Keratinocyte (primary cell): Measurements from ENCODE around the gene RNF157. TPM values are rescaled to one million over a fixed set of nuclear protein-coding genes. Genes with fewer than 3 reads are reported as not detected.

Source experiments
- DNase-seq: peaks from one replicate; pipeline ENCODE4 v3.0.0-alpha.2; 2011; ENCODE audit warnings: low read depth, missing footprints, low spot score
- FAIRE-seq: peaks from 2 replicates; lab custom pipeline; 2011; peaks lifted over from hg19 to GRCh38; lab: Jason Lieb, UNC
- H2AFZ ChIP-seq: 2 replicates; pipeline ENCODE4 v1.6.0; 2012; ENCODE audit warnings: low read length, control low read depth, inconsistent platforms; ENCODE audit not compliant: control insufficient read depth
- H3K27ac ChIP-seq: 2 replicates; pipeline ENCODE4 v1.5.1; 2011; ENCODE audit warnings: low read length; ENCODE audit not compliant: control insufficient read depth, insufficient read depth
- H3K27me3 ChIP-seq: 3 replicates; pipeline ENCODE4 v1.6.0; 2011; ENCODE audit warnings: low read length; ENCODE audit not compliant: control insufficient read depth, insufficient read depth; ENCODE audit errors: extremely low read depth
- H3K36me3 ChIP-seq, 2 experiments: 2 replicates in 1 of 2; 3 replicates in 1 of 2; pipeline ENCODE4 v1.5.1; 2011; ENCODE audit warnings: low read length in 2 of 2, mild to moderate bottlenecking in 1 of 2; ENCODE audit not compliant: control insufficient read depth in 2 of 2, insufficient read depth in 2 of 2; ENCODE audit errors: extremely low read depth in 1 of 2
- H3K4me1 ChIP-seq: 3 replicates; pipeline ENCODE4 v1.5.1; 2011; ENCODE audit warnings: low read length; ENCODE audit not compliant: control insufficient read depth, insufficient read depth; ENCODE audit errors: extremely low read depth
- H3K4me2 ChIP-seq: 3 replicates; pipeline ENCODE4 v1.6.0; 2011; ENCODE audit warnings: low read depth, low read length; ENCODE audit not compliant: control insufficient read depth, insufficient read depth; ENCODE audit errors: extremely low read depth
- H3K4me3 ChIP-seq, 3 experiments: fragments of 200-600 bp in 1 of 3; sonication (generic) in 1 of 3; 2 replicates in 2 of 3; 3 replicates in 1 of 3; pipeline ENCODE4 v1.5.1; 2011 to 2016; ENCODE audit warnings: low read length in 3 of 3, mild to moderate bottlenecking in 3 of 3, control low read depth in 2 of 3, inconsistent platforms in 1 of 3, low read depth in 1 of 3, mixed read lengths in 1 of 3, mixed run types in 1 of 3, moderate library complexity in 1 of 3; ENCODE audit not compliant: control insufficient read depth in 2 of 3, insufficient read depth in 2 of 3; ENCODE audit errors: extremely low read depth in 1 of 3
- H3K79me2 ChIP-seq: 2 replicates; pipeline ENCODE4 v1.6.0; 2012; ENCODE audit warnings: low read length; ENCODE audit not compliant: control insufficient read depth, insufficient read depth
- H3K9ac ChIP-seq: 3 replicates; pipeline ENCODE4 v1.6.0; 2011; ENCODE audit warnings: low read length; ENCODE audit not compliant: control insufficient read depth, insufficient read depth; ENCODE audit errors: extremely low read depth
- H3K9me1 ChIP-seq: 3 replicates; pipeline ENCODE4 v1.6.0; 2011; ENCODE audit warnings: low read length; ENCODE audit not compliant: control insufficient read depth, insufficient read depth; ENCODE audit errors: extremely low read depth
- H3K9me3 ChIP-seq: 2 replicates; pipeline ENCODE4 v1.5.1; 2012; ENCODE audit warnings: low read depth, low read length; ENCODE audit not compliant: control insufficient read depth
- H4K20me1 ChIP-seq: 3 replicates; pipeline ENCODE4 v1.6.0; 2011; ENCODE audit warnings: low read length; ENCODE audit not compliant: control insufficient read depth, insufficient read depth; ENCODE audit errors: extremely low read depth
- CTCF ChIP-seq, 3 experiments: IDR thresholded peaks in 1 of 3; conservative IDR thresholded peaks in 1 of 3; optimal IDR thresholded peaks in 1 of 3; 2 replicates in 2 of 3; 3 replicates in 1 of 3; pipeline versions ENCODE3 to v1.5.1; 2011; ENCODE audit warnings: low read length in 3 of 3, mild to moderate bottlenecking in 3 of 3, moderate library complexity in 2 of 3, control low read depth in 1 of 3, inconsistent platforms in 1 of 3; ENCODE audit not compliant: insufficient read depth in 2 of 3; ENCODE audit errors: extremely low read depth in 1 of 3
- EZH2 ChIP-seq: IDR thresholded peaks from one replicate; pipeline ENCODE4 v1.6.1; 2012; ENCODE audit warnings: inconsistent platforms, mild to moderate bottlenecking, low read length, moderate library complexity
- dilution Hi-C: fragments of 300-500 bp; cut with MboI; formaldehyde crosslinking; loops from one replicate; pipeline ENCODE4 v1.7.0; 2020; ENCODE audit warnings: low sequenced_read_pairs; ENCODE audit not compliant: extremely low pct_ligation_motif_present
- polyA plus RNA-seq, 5 experiments: library from polyadenylated mRNA; depleted of rRNA in 3 of 5; stranded (reverse) in 3 of 5; stranded (forward) in 1 of 5; unstranded in 1 of 5; fragments of >200 nt; gene quantifications; 1 replicate in 1 of 5; 2 replicates in 3 of 5; 3 replicates in 1 of 5; pipeline versions ENCODE4 v1.2.1 to v1.2.3, GENCODE V29; 2011 to 2012; ENCODE audit warnings: missing spikeins in 2 of 5, low read depth in 1 of 5, low replicate concordance in 1 of 5

RNF157 gene
- polyA plus RNA-seq, 1 donor (not counting 4 experiments of a cell fraction or from before 2014, with no cell fraction given) = not detected

GRCh38 chr17:76106703-76107102, 133.6 kb downstream of the RNF157 start:
- peaks cover 6% of the 10 kb centered on the region for H3K4me1 ChIP-seq
- H3K27ac ChIP-seq = no peak overlapping the region
- no peak overlapping the region for H3K9ac ChIP-seq
- no peak for FAIRE-seq
- no peak for DNase-seq
- H2AFZ ChIP-seq = peak overlapping the region; percentile 25
- H3K9me3 ChIP-seq = no peaks in the 10 kb centered on the region
- TF ChIP-seq EZH2 (no peak), CTCF (optimal IDR thresholded peaks at IDR 0.05 in 1 of 3, IDR thresholded peaks at IDR 0.05 in 1 of 3, conservative IDR thresholded peaks at IDR 0.05 in 1 of 3; ENCODE audit: extremely low read depth in 1 of 3, insufficient read depth in 2 of 3, low read length in 3 of 3) (no peak)
- H3K27me3 ChIP-seq = no peaks in the 10 kb centered on the region
- no peak overlapping the region for H3K4me2 ChIP-seq
- no peaks in the 10 kb centered on the region for H4K20me1 ChIP-seq
- no peak overlapping the region for H3K4me3 ChIP-seq
- H3K79me2 ChIP-seq = peaks cover 13% of the 10 kb centered on the region
- dilution Hi-C loops = no loop called here
- H3K9me1 ChIP-seq = no peaks in the 10 kb centered on the region
- H3K36me3 ChIP-seq = peaks cover 0 to 1% of the 10 kb centered on the region in 2 experiments

DNA sequence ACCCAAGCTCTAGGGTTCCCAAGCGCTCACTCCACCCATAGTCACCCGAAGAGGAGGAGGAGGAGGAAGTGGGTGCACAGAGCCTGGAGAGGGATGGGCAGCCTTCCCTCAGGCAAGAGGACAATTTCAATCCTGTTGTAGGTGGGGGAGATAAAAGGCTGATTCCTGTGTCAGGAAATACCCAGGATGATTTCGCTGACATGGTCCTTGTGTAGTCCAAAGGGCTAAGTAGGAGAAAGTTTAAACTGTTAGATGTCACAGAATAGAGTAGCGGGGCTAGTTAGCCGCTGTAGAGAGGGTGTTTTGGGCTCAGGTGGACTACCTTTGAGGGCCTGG, 135.4 kb downstream of the RNF157 start:
- Histone ChIP-seq H3K9me1 (no peaks in the 10 kb centered on the region), H3K4me1 (peaks cover 6% of the 10 kb centered on the region), H3K36me3 (peaks cover 7 to 9% of the 10 kb centered on the region in 2 experiments), H3K27me3 (no peaks in the 10 kb centered on the region), H3K79me2 (peaks cover 16% of the 10 kb centered on the region), H3K4me3 (no peak overlapping the region), H3K9me3 (no peaks in the 10 kb centered on the region), H3K9ac (no peak overlapping the region), H3K27ac (no peak overlapping the region), H3K4me2 (no peak overlapping the region), H4K20me1 (no peaks in the 10 kb centered on the region), H2AFZ (no peak overlapping the region)
- dilution Hi-C loops = no loop called here
- no peak for DNase-seq
- TF ChIP-seq CTCF (optimal IDR thresholded peaks at IDR 0.05 in 1 of 3, IDR thresholded peaks at IDR 0.05 in 1 of 3, conservative IDR thresholded peaks at IDR 0.05 in 1 of 3; ENCODE audit: extremely low read depth in 1 of 3, insufficient read depth in 2 of 3, low read length in 3 of 3) (no peak), EZH2 (no peak)
- no peak for FAIRE-seq
